ENCODE measurements around the gene KLHL41. TPM values are rescaled to one million over a fixed set of nuclear protein-coding genes. Genes with fewer than 3 reads are reported as not detected.
A peak's percentile ranks its signal among the peaks of the same experiment; 100 is the strongest.

Gene KLHL41
- total RNA-seq (1 to 10 TPM in 2 of 9 donors, under 1 TPM in 7; 0.28 to 3.1 (median 0.42) TPM), polyA plus RNA-seq (1 to 10 TPM in 1 of 3 donors, under 1 TPM in 2; 0.18 to 1.4 (median 0.91) TPM)
- long read RNA-seq, donor 1 = 0 reads
- long read RNA-seq, donor 2, partial matches to known transcripts = 11 of 11 reads
- long read RNA-seq, donor 2, other reads (novel, unspliced or antisense) = 0 of 11 reads
- long read RNA-seq, donor 3, partial matches to known transcripts = 0 of 1 reads
- long read RNA-seq, donor 3, other reads (novel, unspliced or antisense) = 0 of 1 reads
- long read RNA-seq, donor 4 = 0 reads
- long read RNA-seq, donor 5 = 0 reads
- long read RNA-seq, donor 6, partial matches to known transcripts = 1 of 1 reads
- long read RNA-seq, donor 6, other reads (novel, unspliced or antisense) = 0 of 1 reads
- long read RNA-seq, donor 7, partial matches to known transcripts = 27 of 28 reads
- long read RNA-seq, donor 7, other reads (novel, unspliced or antisense) = 0 of 28 reads
- long read RNA-seq, donor 8 = 0 reads
- long read RNA-seq, donor 9, partial matches to known transcripts = 0 of 4 reads
- long read RNA-seq, donor 9, other reads (novel, unspliced or antisense) = 0 of 4 reads
- long read RNA-seq, donor 10 = 0 reads

DNA sequence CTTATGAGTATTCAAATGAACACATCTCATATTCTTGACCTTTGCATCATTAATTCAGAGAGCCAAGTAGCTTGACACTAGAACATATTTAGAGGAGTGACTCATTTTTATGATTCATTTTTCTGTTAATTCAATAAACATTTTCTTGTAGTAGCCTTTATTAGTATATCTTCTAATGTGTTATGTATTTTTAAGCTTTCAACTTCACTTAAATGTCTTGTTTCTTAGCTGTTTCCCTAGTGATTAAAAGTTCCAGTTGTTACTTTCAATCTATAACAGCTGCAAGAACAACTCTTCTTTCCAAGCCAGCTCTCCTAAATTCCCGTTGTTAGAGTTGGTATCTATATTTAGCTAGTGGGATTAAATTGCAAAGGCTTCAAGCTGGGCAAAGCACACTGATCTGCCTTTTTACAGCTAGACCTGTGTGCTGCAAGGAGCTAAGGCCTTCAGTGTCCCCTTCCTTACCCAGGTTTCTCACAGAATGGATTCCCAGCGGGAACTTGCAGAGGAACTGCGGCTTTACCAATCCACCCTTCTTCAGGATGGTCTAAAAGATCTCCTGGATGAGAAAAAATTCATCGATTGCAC is at the start of gene KLHL41:
Gene KLHL41 (plus strand): TSS at position 405 of the 588 bp plus-strand sequence. CDS start 77 bp downstream, at position 482.
- WGBS, 4 donors = 64 to 83% (median 81%) methylated on average over 2 to 4 of the region's 4 CpGs

GRCh38 chr2:169461143-169461542 is 48.4 kb upstream of the KLHL41 start:
- Histone ChIP-seq H3K27me3 (no peaks in the 10 kb centered on the region), H3K4me3 (no peak overlapping the region), H3K27ac (no peak overlapping the region), H3K36me3 (replicated peaks in 1 of 2) (no peaks in the 10 kb centered on the region), H3K9me3 (replicated peaks in 1 of 3) (no peaks in the 10 kb centered on the region), H3K4me1 (replicated peaks in 1 of 2) (no peaks in the 10 kb centered on the region)
- 73 to 82% (median 80%) methylated on average over 1 of the region's 1 CpG for WGBS, 4 donors
- DNase-seq = no peak
- intact Hi-C loops (cut with DNase I) = no loop called here
- no peak for TF ChIP-seq POLR2A (IDR thresholded peaks at IDR 0.05)
- TF ChIP-seq CTCF (IDR thresholded peaks at IDR 0.05) = no peak

More for the DNA sequence above, at the start of gene KLHL41:
- Histone ChIP-seq H3K4me1 (replicated peaks in 1 of 2) (peaks cover 0 to 11% of the 10 kb centered on the region in 2 donors), H3K9me3 (replicated peaks in 1 of 3) (no peaks in the 10 kb centered on the region), H3K27me3 (no peaks in the 10 kb centered on the region), H3K4me3 (no peak within 1 kb of the TSS), H3K36me3 (replicated peaks in 1 of 2) (no peaks in the 10 kb centered on the region), H3K27ac (peak within 1 kb of the TSS in 1 of 5 donors; percentile 25)
- intact Hi-C loops (cut with DNase I) = no loop called here
- TF ChIP-seq POLR2A (IDR thresholded peaks at IDR 0.05) = no peak
- no peak for TF ChIP-seq CTCF (IDR thresholded peaks at IDR 0.05)
- DNase-seq = no peak

DNA sequence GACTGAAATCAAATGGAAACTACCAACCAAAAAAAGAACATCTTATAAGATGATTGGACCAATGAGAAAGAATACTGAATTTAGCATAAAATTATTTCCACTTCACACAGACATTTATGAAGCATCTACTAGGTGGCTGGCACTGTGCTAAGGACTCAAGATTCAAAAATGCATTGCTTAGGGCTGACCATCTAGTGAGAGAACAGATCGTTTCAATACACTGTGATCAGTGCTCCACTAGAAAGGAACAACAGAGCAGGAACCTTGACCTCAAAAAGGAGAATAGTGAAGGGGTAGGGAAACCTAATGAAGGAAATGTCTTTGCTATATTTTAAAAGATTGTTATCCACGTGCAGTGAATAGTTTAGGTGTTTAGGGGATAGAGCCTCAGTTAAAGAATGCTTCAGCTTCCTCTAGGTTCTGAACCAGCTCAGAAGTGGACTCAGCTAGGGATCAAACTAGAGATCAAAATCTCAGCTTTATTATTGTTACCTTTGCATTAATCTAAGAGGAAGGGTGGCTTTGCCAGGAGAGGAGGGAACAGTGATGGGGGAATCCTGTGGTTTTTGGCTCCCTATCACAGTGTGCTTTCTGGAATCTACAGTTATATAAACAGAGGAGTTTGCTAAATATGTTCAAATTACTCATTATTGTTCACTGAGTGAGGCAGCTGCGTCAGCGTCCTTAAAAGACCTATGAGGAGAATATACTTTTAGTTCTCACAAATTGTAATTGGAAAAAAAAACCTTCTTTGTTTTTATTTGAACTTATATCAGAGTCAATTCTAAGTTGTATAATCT is 46.4 kb upstream of the KLHL41 start:
- Histone ChIP-seq H3K36me3 (replicated peaks in 1 of 2) (no peaks in the 10 kb centered on the region), H3K4me1 (replicated peaks in 1 of 2) (no peaks in the 10 kb centered on the region), H3K27ac (no peak overlapping the region), H3K9me3 (replicated peaks in 1 of 3) (no peaks in the 10 kb centered on the region), H3K4me3 (no peak overlapping the region), H3K27me3 (no peaks in the 10 kb centered on the region)
- no peak for TF ChIP-seq CTCF (IDR thresholded peaks at IDR 0.05)
- TF ChIP-seq POLR2A (IDR thresholded peaks at IDR 0.05) = no peak
- peak in 1 of 7 donors; percentile 17 for DNase-seq
- intact Hi-C loops (cut with DNase I) = no loop called here
- WGBS, 4 donors = 37 to 41% (median 39%) methylated on average over 4 of the region's 4 CpGs

GRCh38 chr2:169464466-169464865 is 45.0 kb upstream of the KLHL41 start:
- H3K4me1 ChIP-seq (replicated peaks in 1 of 2) = no peaks in the 10 kb centered on the region
- no peak overlapping the region for H3K4me3 ChIP-seq
- no peak for DNase-seq
- TF ChIP-seq CTCF (IDR thresholded peaks at IDR 0.05) (no peak), POLR2A (IDR thresholded peaks at IDR 0.05) (no peak)
- H3K27ac ChIP-seq = no peak overlapping the region
- H3K36me3 ChIP-seq (replicated peaks in 1 of 2) = no peaks in the 10 kb centered on the region
- no peaks in the 10 kb centered on the region for H3K27me3 ChIP-seq
- intact Hi-C loops (cut with DNase I) = no loop called here
- H3K9me3 ChIP-seq (replicated peaks in 1 of 3) = no peaks in the 10 kb centered on the region
- 95 to 100% (median 95%) methylated on average over 1 of the region's 1 CpG for WGBS, 4 donors

Measured in adrenal gland (tissue), 19 donors.